Gastroesophageal sphincter (tissue), 3 donors: ENCODE results near the gene CD6.

Source experiments
- CTCF ChIP-seq, 4 experiments: fragments of 200-600 bp in 2 of 4; fragments of 450-650 bp in 2 of 4; sonication (generic) in 1 of 4; IDR thresholded peaks; one replicate each; pipeline ENCODE4 v1.5.1; 2017 to 2019; ENCODE audit warnings: antibody characterized with exemption in 4 of 4, mild to moderate bottlenecking in 2 of 4, moderate library complexity in 2 of 4
- POLR2A ChIP-seq, 2 donors: fragments of 450-650 bp; IDR thresholded peaks; one replicate each; pipeline ENCODE4 v1.6.1; 2017; ENCODE audit warnings: antibody characterized with exemption in 2 of 2, mild to moderate bottlenecking in 2 of 2, moderate library complexity in 1 of 2
- POLR2AphosphoS5 ChIP-seq: sonication (generic); formaldehyde crosslinking; IDR thresholded peaks from one replicate; pipeline ENCODE4 v1.6.1; 2017; ENCODE audit warnings: antibody characterized with exemption

- TF ChIP-seq CTCF (IDR thresholded peaks at IDR 0.05) = no peak
- TF ChIP-seq POLR2AphosphoS5 = no peak
- TF ChIP-seq POLR2A (IDR thresholded peaks at IDR 0.05) = no peak
Observed at GRCh38 chr11:61056571-61056970, 85.1 kb downstream of the CD6 start.
